B cell (primary cell): Measurements from ENCODE around the gene LZTR1. TPM values are rescaled to one million over a fixed set of nuclear protein-coding genes. Genes with fewer than 3 reads are reported as not detected.
A peak's percentile ranks its signal among the peaks of the same experiment; 100 is the strongest.

Experiments used
- ATAC-seq: fragments of 200-7000 bp; cut with Tn5 transposase; one replicate; pipeline ENCODE4 v1.10.0; 2021; ENCODE audit warnings: low read depth, mild to moderate bottlenecking, moderate number of reproducible peaks, moderate library complexity
- CTCF ChIA-PET: fragments of 350-600 bp; sonication (Branson Sonifier 250); formaldehyde crosslinking; loops from one replicate; lab custom pipeline; 2021; ENCODE audit warnings: antibody characterized with exemption, inconsistent platforms; lab: Charles Lee
- POLR2A ChIA-PET: fragments of 350-600 bp; sonication (Branson Sonifier 250); formaldehyde crosslinking; loops from one replicate; lab custom pipeline; 2021; ENCODE audit warnings: antibody characterized with exemption; lab: Charles Lee
- DNase-seq: peaks from one replicate; pipeline ENCODE4 v3.0.0; 2013
- H2AFZ ChIP-seq: 2 replicates; pipeline ENCODE4 v1.6.1; 2012; ENCODE audit warnings: mild to moderate bottlenecking, low read depth, low read length; ENCODE audit not compliant: insufficient read depth, poor library complexity, severe bottlenecking
- H3K27ac ChIP-seq, 2 donors: 1 replicate in 1 of 2; 2 replicates in 1 of 2; pipeline ENCODE4 v1.5.1; 2012 to 2013; ENCODE audit warnings: low read length in 2 of 2, mild to moderate bottlenecking in 2 of 2, moderate library complexity in 1 of 2
- H3K27me3 ChIP-seq, 4 experiments: fragments of 200-600 bp in 1 of 4; sonication (generic) in 1 of 4; replicated peaks in 1 of 4; 1 replicate in 2 of 4; 2 replicates in 2 of 4; pipeline versions ENCODE4 v1.6.1 to v1.7.0; 2013 to 2016; ENCODE audit warnings: low read length in 3 of 4, mild to moderate bottlenecking in 2 of 4, mixed read lengths in 1 of 4, moderate library complexity in 1 of 4; ENCODE audit not compliant: insufficient read depth in 4 of 4, control insufficient read depth in 3 of 4; ENCODE audit errors: control extremely low read depth in 1 of 4
- H3K36me3 ChIP-seq, 2 experiments: replicated peaks in 1 of 2; 1 replicate in 1 of 2; 2 replicates in 1 of 2; pipeline versions ENCODE4 v1.6.1 to v1.7.1; 2013; ENCODE audit warnings: low read length in 1 of 2; ENCODE audit not compliant: insufficient read depth in 2 of 2, control insufficient read depth in 1 of 2; ENCODE audit errors: control extremely low read depth in 1 of 2, extremely low read depth in 1 of 2
- H3K4me1 ChIP-seq, 2 donors: fragments of 200-600 bp in 1 of 2; sonication (generic) in 1 of 2; 1 replicate in 1 of 2; 2 replicates in 1 of 2; pipeline versions ENCODE4 v1.5.1 to v1.6.1; 2013 to 2017; ENCODE audit warnings: low read length in 2 of 2; ENCODE audit not compliant: control insufficient read depth in 2 of 2, insufficient read depth in 2 of 2
- H3K4me2 ChIP-seq: replicated peaks from 2 replicates; pipeline ENCODE3; 2012; ENCODE audit warnings: mild to moderate bottlenecking, low read depth, low read length; ENCODE audit not compliant: poor library complexity, severe bottlenecking
- H3K4me3 ChIP-seq, 5 experiments: fragments of 200-600 bp in 1 of 5; sonication (generic) in 1 of 5; 1 replicate in 3 of 5; 2 replicates in 2 of 5; pipeline versions ENCODE4 v1.5.1 to v1.7.0; 2011 to 2016; ENCODE audit warnings: low read length in 4 of 5, mild to moderate bottlenecking in 4 of 5, low read depth in 2 of 5, control low read depth in 1 of 5, moderate library complexity in 1 of 5; ENCODE audit not compliant: insufficient read depth in 1 of 5; ENCODE audit errors: control extremely low read depth in 1 of 5, extremely low read depth in 1 of 5
- H3K79me2 ChIP-seq: fragments of 200-600 bp; sonication (generic); one replicate; pipeline ENCODE4 v1.6.0; 2016; ENCODE audit warnings: low read length; ENCODE audit not compliant: control insufficient read depth, insufficient read depth
- H3K9ac ChIP-seq: fragments of 200-600 bp; sonication (generic); 2 replicates; pipeline ENCODE4 v1.6.1; 2017; ENCODE audit warnings: mild to moderate bottlenecking, low read length, moderate library complexity
- H3K9me3 ChIP-seq, 3 donors: one replicate each; pipeline versions ENCODE4 v1.6.1 to v1.7.1; 2013; ENCODE audit warnings: low read length in 2 of 3; ENCODE audit not compliant: control insufficient read depth in 2 of 3, insufficient read depth in 1 of 3; ENCODE audit errors: control extremely low read depth in 1 of 3
- H4K20me1 ChIP-seq: 2 replicates; pipeline ENCODE4 v1.6.0; 2012; ENCODE audit warnings: mild to moderate bottlenecking, low read length; ENCODE audit not compliant: insufficient read depth, control insufficient read depth, poor library complexity, severe bottlenecking
- H3K27ac Mint-ChIP-seq: one replicate; pipeline ENCODE4 v1.8.0; 2021; ENCODE audit warnings: mixed read lengths
- H3K27me3 Mint-ChIP-seq: one replicate; pipeline ENCODE4 v1.8.0; 2021; ENCODE audit warnings: mixed read lengths
- H3K4me1 Mint-ChIP-seq: one replicate; pipeline ENCODE4 v1.8.0; 2021; ENCODE audit warnings: mixed read lengths
- H3K4me3 Mint-ChIP-seq: one replicate; pipeline ENCODE4 v1.8.0; 2021; ENCODE audit warnings: mixed read lengths
- H3K9me3 Mint-ChIP-seq: one replicate; pipeline ENCODE4 v1.8.0; 2022; ENCODE audit warnings: mixed read lengths; ENCODE audit not compliant: insufficient read depth
- CTCF ChIP-seq: fragments of 200-600 bp; IDR thresholded peaks from one replicate; pipeline ENCODE4 v1.8.0; 2022; ENCODE audit warnings: antibody characterized with exemption, mild to moderate bottlenecking
- EZH2 ChIP-seq: IDR thresholded peaks from 2 replicates; pipeline ENCODE4 v1.6.1; 2012; ENCODE audit warnings: borderline replicate concordance, low read depth, mild to moderate bottlenecking, moderate library complexity, low read length; ENCODE audit not compliant: insufficient read depth, poor library complexity, severe bottlenecking
- WGBS: methylation state at CpG from one replicate; pipeline ENCODE4 v1.1.5; 2013; ENCODE audit warnings: missing lambda C conversion rate; ENCODE audit not compliant: insufficient coverage; 5-methylcytosine and 5-hydroxymethylcytosine counted together
- intact Hi-C: fragments of 100-400 bp; cut with micrococcal nuclease; formaldehyde crosslinking; loops from one replicate; pipeline ENCODE4 v1.10.0; 2022
- polyA plus RNA-seq: library from polyadenylated mRNA; depleted of rRNA; stranded (reverse); fragments of >200 nt; gene quantifications from 2 replicates; pipeline ENCODE4 v1.2.3, GENCODE V29; 2012
- total RNA-seq, 2 donors: library from RNA; stranded (reverse); fragments of 120-200 nt in 1 of 2; gene quantifications; 1 replicate in 1 of 2; 2 replicates in 1 of 2; pipeline versions ENCODE4 v1.2.3 to v1.2.4, GENCODE V29; 2013 to 2022

LZTR1 gene
- total and polyA plus RNA-seq, 2 donors (not counting 1 experiment from before 2014, with no cell fraction given) = 75.7 to 94.8 TPM

GRCh38 chr22:20965888-20966855, 15.9 kb upstream of the LZTR1 start:
- DNase-seq = no peak
- POLR2A ChIA-PET = no interaction called here
- Mint-ChIP-seq H3K9me3 (no peaks in the 10 kb centered on the region), H3K4me1 (peaks cover 46% of the 10 kb centered on the region), H3K27ac (peak overlapping the region; percentile 56), H3K27me3 (peaks cover 3% of the 10 kb centered on the region), H3K4me3 (peak overlapping the region; percentile 70)
- Histone ChIP-seq H3K9me3 (no peaks in the 10 kb centered on the region), H3K4me3 (no peak overlapping the region), H3K27me3 (peaks cover 0 to 17% (median 2%) of the 10 kb centered on the region in 4 experiments), H3K27ac (no peak overlapping the region), H4K20me1 (no peaks in the 10 kb centered on the region), H3K79me2 (no peaks in the 10 kb centered on the region), H2AFZ (peak overlapping the region; percentile 79), H3K36me3 (no peaks in the 10 kb centered on the region), H3K4me2 (peak overlapping the region; percentile 94), H3K4me1 (peaks cover 36 to 54% of the 10 kb centered on the region in 2 donors), H3K9ac (no peak overlapping the region)
- intact Hi-C loops = no loop called here
- ATAC-seq = no peak
- CTCF ChIA-PET = no interaction called here
- TF ChIP-seq EZH2 (no peak), CTCF (no peak)
- 76% methylated on average over 12 of the region's 13 CpGs for WGBS
